Measurements from ENCODE around the gene KNDC1.

KNDC1 gene

DNA sequence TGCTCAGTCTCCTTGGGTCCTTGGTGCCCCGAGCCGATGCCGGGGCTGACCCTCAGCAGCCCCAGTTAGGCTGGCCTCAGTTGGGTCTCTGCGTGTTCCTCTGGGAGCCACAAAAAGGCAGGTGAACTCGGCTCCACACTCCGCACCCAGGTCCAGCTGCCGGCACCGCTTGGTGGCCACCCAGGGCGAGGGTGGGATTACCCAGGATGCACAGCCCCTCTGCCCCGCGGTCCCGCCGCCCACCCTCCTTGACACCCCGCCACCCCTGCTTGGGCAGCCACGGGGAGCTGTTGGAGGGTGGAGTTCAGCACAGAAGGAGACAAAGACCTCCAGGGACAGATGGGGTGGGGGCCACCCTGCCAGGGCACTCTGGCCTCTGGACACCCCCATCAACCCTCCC lies 95.3 kb downstream of the KNDC1 start:
- no peak for DNase-seq (ENCODE audit: extremely low read depth, insufficient read length)
- H3K4me3 ChIP-seq (replicated peaks; ENCODE audit: low read depth, low read length) = no peak overlapping the region
- no peaks in the 10 kb centered on the region for H3K27me3 ChIP-seq (replicated peaks; ENCODE audit: control insufficient read depth, insufficient read depth, low read length)
- TF ChIP-seq, protein P1, sequence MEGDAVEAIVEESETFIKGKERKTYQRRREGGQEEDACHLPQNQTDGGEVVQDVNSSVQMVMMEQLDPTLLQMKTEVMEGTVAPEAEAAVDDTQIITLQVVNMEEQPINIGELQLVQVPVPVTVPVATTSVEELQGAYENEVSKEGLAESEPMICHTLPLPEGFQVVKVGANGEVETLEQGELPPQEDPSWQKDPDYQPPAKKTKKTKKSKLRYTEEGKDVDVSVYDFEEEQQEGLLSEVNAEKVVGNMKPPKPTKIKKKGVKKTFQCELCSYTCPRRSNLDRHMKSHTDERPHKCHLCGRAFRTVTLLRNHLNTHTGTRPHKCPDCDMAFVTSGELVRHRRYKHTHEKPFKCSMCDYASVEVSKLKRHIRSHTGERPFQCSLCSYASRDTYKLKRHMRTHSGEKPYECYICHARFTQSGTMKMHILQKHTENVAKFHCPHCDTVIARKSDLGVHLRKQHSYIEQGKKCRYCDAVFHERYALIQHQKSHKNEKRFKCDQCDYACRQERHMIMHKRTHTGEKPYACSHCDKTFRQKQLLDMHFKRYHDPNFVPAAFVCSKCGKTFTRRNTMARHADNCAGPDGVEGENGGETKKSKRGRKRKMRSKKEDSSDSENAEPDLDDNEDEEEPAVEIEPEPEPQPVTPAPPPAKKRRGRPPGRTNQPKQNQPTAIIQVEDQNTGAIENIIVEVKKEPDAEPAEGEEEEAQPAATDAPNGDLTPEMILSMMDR (IDR thresholded peaks at IDR 0.05; ENCODE audit: insufficient read depth, low read length, poor library complexity, severe bottlenecking) = no peak
- no peaks in the 10 kb centered on the region for H3K36me3 ChIP-seq (ENCODE audit: control insufficient read depth, insufficient read depth, low read length)

DNA sequence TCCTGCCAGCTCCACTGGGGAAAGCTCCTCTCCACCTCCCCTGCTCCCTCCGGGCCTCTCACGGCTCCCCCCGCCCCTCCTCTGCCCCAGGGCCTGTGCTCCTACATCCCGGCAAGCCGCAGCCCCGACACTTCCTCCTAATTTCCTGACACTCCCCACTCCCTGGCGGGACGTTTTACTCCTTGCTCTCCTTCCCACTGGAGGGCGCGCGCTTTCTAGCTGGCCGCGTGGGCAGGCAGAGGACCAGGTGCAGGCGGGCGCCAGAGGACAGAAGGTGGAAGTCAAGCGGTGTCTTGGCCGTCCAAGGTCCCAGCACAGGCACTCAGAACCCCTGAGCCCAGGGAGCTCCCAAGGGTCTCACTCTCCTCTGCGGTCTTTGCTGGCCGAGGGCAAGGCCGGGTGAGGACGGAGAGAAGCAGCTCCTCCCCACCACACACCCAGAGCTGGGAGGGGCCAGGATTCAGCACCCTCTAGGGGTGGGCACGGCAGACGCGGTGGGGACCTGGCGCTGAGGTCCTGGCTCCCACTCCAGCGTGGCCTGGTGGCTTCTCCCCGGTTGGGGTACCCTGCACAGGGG lies 97.6 kb downstream of the KNDC1 start:
- DNase-seq (ENCODE audit: extremely low read depth, insufficient read length) = peak; percentile 52
- no peaks in the 10 kb centered on the region for H3K27me3 ChIP-seq (replicated peaks; ENCODE audit: control insufficient read depth, insufficient read depth, low read length)
- TF ChIP-seq, protein P1 (IDR thresholded peaks at IDR 0.05; ENCODE audit: insufficient read depth, low read length, poor library complexity, severe bottlenecking) = peak; percentile 45
- H3K4me3 ChIP-seq (replicated peaks; ENCODE audit: low read depth, low read length) = no peak overlapping the region
- no peaks in the 10 kb centered on the region; the same call in 1 of the 2 replicates for H3K36me3 ChIP-seq (ENCODE audit: control insufficient read depth, insufficient read depth, low read length)

DNA sequence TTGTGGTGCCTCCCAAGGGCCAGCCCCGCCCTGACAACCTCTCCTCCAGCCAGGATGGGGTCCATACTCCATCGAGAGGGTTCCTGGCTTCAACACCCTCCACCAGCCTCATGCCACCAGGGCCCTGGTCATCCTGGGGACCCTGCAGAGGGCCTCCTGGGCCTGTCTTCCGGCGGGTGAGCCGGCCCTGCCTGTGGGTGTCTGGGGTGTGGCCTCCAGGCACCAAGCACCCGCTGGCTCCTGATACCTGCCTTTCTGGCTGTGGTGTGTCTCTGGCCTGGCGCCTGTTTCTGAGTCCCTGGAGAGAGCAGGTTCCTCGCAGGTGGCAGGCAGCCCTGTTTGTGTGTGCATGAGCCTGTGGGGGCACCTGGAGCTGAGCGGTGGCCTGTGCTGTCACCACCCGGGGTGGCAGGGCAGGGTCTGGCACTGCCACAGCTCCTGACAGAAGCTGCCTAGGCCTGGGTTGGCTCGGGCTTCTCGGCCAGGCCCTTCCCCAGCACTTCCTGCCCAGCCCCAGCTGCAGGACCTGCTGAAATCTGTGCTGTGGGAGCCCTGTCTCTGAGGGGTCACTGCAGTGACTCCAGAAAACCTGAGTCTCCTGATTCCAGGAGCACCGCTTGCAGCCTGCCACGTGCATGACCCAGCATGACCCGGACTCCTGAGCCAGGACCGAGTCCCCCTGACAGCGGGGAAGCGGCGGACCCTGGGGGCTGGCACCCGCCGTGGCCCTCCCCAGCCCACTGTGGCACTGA lies 98.2 kb downstream of the KNDC1 start:
- no peaks in the 10 kb centered on the region for H3K27me3 ChIP-seq (replicated peaks; ENCODE audit: control insufficient read depth, insufficient read depth, low read length)
- no peak overlapping the region for H3K4me3 ChIP-seq (replicated peaks; ENCODE audit: low read depth, low read length)
- H3K36me3 ChIP-seq (ENCODE audit: control insufficient read depth, insufficient read depth, low read length) = no peaks in the 10 kb centered on the region; the same call in 1 of the 2 replicates
- peak; percentile 63 for DNase-seq (ENCODE audit: extremely low read depth, insufficient read length)
- TF ChIP-seq, protein P1 (IDR thresholded peaks at IDR 0.05; ENCODE audit: insufficient read depth, low read length, poor library complexity, severe bottlenecking) = no peak

DNA sequence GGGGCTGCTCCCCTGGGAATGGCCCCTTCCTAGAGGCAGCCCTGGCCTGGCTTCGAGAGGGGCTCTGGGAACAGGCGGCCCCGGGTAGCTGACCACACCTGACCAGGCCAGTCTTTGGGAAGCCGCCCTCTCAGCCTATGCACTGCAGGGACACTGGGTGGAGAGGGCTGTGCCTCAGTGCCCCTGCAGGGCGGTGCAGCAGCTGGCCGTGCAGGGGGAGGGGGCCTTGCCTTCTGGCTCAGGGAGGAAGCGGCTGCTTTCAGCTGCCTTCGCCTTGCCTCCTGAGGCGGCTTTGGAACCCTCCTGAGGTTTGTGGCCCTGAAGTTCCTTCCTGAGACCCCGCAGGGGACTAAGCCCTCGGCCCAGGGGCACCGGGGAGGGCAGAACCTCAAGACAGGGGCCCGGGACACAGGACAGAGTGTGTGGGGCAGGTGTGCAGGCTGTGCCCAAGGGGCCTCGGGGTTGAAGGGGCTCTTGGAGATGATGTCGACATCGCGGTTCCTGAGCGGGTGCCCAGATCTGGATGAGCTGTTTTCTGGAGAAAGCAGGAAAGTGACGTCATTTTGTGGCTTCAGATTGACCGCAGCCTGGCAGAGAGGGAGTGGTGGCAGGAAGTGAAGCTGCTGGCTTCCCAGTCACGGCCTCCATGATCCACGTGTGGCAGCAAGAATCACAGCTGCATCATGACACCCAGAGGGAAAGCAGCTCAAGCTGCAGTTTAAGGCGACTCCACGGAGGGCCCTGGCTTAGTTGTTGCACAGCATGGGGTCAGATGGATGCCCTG lies 99.0 kb downstream of the KNDC1 start:
- TF ChIP-seq, protein P1 (IDR thresholded peaks at IDR 0.05; ENCODE audit: insufficient read depth, low read length, poor library complexity, severe bottlenecking) = no peak
- H3K4me3 ChIP-seq (replicated peaks; ENCODE audit: low read depth, low read length) = no peak overlapping the region
- no peak for DNase-seq (ENCODE audit: extremely low read depth, insufficient read length)
- no peaks in the 10 kb centered on the region; the same call in 1 of the 2 replicates for H3K36me3 ChIP-seq (ENCODE audit: control insufficient read depth, insufficient read depth, low read length)
- no peaks in the 10 kb centered on the region for H3K27me3 ChIP-seq (replicated peaks; ENCODE audit: control insufficient read depth, insufficient read depth, low read length)

DNA sequence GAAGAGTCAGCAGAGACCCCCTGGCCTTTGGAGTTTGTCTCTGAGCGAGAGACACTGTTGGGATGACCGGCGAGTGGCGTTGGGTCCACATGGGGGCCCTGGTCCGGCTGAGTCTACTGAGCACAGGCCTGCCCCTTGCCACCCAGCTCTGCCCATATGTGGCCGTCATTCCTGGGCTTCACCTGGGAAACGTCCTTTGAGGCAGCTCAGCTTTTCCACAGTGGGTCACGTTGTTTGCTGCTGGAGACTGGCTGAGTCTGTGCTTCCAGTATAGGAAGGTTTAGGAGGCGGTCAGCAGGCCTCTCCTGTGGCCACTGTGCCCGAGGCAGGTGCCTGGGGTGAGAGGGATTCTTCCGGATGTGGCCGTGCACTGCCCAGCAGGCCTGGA lies 99.6 kb downstream of the KNDC1 start:
- no peaks in the 10 kb centered on the region; the same call in none of the 2 replicates for H3K36me3 ChIP-seq (ENCODE audit: control insufficient read depth, insufficient read depth, low read length)
- DNase-seq (ENCODE audit: extremely low read depth, insufficient read length) = no peak
- no peak overlapping the region for H3K4me3 ChIP-seq (replicated peaks; ENCODE audit: low read depth, low read length)
- TF ChIP-seq, protein P1 (IDR thresholded peaks at IDR 0.05; ENCODE audit: insufficient read depth, low read length, poor library complexity, severe bottlenecking) = no peak
- H3K27me3 ChIP-seq (replicated peaks; ENCODE audit: control insufficient read depth, insufficient read depth, low read length) = no peaks in the 10 kb centered on the region
